Uterus (tissue), 2 donors: ENCODE results near the gene TEX53.

Experiments
- POLR2A ChIP-seq, 2 donors: fragments of 450-650 bp; IDR thresholded peaks; one replicate each; pipeline ENCODE4 v1.6.1; 2016; ENCODE audit warnings: antibody characterized with exemption in 2 of 2, mild to moderate bottlenecking in 1 of 2, moderate library complexity in 1 of 2
- TF ChIP-seq, protein P1 (sequence below), 4 experiments: fragments of 200-600 bp in 2 of 4; fragments of 450-650 bp in 2 of 4; sonication (generic) in 2 of 4; IDR thresholded peaks; one replicate each; pipeline ENCODE4 v1.5.1; 2016 to 2019; ENCODE audit warnings: antibody characterized with exemption in 4 of 4, mild to moderate bottlenecking in 2 of 4, moderate library complexity in 1 of 4

DNA sequence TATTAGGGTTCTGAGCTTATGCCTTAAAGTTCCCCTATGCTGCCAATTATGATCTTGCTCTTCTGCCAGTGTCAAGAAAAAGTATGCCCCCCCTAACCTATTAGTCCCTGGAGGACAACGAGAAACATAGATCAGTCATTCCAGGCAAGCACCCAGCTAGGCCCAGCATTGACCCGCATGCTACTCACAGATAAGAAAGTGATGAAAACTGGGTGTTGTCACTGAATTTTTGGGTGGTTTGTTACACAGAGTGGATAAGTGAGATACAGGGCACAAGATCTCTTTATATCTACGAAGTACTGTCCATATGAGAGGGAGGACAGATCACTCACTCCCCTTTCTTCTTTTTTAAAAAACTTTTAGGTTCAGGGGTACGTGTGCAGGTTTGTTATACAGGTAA is 30.8 kb upstream of the TEX53 start:
- TF ChIP-seq, protein P1, sequence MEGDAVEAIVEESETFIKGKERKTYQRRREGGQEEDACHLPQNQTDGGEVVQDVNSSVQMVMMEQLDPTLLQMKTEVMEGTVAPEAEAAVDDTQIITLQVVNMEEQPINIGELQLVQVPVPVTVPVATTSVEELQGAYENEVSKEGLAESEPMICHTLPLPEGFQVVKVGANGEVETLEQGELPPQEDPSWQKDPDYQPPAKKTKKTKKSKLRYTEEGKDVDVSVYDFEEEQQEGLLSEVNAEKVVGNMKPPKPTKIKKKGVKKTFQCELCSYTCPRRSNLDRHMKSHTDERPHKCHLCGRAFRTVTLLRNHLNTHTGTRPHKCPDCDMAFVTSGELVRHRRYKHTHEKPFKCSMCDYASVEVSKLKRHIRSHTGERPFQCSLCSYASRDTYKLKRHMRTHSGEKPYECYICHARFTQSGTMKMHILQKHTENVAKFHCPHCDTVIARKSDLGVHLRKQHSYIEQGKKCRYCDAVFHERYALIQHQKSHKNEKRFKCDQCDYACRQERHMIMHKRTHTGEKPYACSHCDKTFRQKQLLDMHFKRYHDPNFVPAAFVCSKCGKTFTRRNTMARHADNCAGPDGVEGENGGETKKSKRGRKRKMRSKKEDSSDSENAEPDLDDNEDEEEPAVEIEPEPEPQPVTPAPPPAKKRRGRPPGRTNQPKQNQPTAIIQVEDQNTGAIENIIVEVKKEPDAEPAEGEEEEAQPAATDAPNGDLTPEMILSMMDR (IDR thresholded peaks at IDR 0.05), result no peak
- no peak for TF ChIP-seq POLR2A (IDR thresholded peaks at IDR 0.05)
